HG03521 (cell line): ENCODE measurements around the gene POFUT2.

ENCODE experiments used
- ATAC-seq: cut with Tn5 transposase; IDR thresholded peaks from one replicate; pipeline ENCODE4 v1.9.1; 2021; ENCODE audit warnings: mild to moderate bottlenecking, moderate library complexity; ENCODE audit not compliant: unreplicated experiment

The POFUT2 gene, protein sequence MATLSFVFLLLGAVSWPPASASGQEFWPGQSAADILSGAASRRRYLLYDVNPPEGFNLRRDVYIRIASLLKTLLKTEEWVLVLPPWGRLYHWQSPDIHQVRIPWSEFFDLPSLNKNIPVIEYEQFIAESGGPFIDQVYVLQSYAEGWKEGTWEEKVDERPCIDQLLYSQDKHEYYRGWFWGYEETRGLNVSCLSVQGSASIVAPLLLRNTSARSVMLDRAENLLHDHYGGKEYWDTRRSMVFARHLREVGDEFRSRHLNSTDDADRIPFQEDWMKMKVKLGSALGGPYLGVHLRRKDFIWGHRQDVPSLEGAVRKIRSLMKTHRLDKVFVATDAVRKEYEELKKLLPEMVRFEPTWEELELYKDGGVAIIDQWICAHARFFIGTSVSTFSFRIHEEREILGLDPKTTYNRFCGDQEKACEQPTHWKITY

DNA sequence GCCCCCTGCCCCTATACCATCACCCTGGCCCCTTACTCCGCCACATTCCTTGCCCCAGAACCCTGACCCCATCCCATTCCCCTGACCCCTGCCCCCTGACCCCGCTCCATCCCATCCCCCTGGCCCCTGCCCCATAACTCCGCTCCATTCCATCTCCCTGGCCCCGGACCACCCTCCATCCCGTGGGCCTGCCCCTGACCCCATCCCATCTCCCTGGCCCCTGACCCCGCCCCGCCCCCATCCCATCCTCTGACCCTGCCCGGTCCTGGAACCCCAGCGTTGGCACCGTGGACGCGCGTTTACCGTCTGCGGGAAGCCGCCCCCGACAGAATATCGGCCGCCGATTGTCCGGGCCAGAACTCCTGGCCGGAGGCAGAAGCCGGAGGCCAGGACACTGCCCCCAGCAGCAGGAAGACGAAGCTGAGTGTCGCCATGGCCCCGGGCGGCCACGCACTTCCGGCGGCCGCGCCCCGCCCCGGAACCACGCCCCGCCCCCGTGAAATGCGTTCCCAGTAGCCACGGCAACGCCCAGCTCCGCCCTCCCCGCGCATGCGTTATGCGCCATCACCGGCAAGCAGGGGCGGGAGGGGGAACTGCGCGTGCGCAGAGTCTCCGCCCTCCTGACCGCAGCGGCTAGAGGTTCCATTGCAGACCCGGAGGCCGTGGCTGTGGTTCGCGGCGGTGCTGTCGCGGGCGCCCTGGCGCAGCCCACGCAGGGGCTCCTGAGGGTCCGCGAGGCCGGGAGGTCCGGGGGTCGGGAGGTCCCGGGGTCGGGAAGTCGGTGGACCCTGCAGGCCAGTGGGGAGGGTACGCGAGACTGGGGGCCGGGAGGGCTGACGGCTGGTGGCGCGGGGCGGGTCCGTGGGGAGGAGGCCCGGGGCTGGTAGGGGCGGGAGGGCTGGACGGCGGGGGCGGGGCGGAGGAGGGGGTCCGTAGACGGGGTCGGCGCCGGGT, at the start of gene POFUT2:
Gene POFUT2, minus strand, starts transcription at position 458 of the 954 bp plus-strand sequence. Its CDS starts 24 bp downstream, at position 434.
- ATAC-seq: peak; percentile 91

- ATAC-seq: no peak
These were observed 49.2 kb upstream of the POFUT2 start for GRCh38 chr21:45336870-45337269.

DNA sequence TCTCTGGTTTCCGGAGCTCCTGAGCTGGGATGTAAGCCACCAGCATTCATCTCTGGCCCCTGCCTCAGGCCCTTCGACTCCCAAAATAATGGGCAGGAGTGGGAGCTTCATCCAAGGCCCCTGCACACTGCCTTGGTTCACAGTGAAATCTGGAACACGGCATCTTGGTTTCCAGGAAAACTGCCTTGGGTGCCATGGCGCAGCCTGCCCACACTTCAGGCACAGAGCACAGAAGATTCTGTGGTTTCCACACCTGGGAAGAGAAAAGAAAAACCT, 48.8 kb upstream of the POFUT2 start:
- ATAC-seq: no peak

DNA sequence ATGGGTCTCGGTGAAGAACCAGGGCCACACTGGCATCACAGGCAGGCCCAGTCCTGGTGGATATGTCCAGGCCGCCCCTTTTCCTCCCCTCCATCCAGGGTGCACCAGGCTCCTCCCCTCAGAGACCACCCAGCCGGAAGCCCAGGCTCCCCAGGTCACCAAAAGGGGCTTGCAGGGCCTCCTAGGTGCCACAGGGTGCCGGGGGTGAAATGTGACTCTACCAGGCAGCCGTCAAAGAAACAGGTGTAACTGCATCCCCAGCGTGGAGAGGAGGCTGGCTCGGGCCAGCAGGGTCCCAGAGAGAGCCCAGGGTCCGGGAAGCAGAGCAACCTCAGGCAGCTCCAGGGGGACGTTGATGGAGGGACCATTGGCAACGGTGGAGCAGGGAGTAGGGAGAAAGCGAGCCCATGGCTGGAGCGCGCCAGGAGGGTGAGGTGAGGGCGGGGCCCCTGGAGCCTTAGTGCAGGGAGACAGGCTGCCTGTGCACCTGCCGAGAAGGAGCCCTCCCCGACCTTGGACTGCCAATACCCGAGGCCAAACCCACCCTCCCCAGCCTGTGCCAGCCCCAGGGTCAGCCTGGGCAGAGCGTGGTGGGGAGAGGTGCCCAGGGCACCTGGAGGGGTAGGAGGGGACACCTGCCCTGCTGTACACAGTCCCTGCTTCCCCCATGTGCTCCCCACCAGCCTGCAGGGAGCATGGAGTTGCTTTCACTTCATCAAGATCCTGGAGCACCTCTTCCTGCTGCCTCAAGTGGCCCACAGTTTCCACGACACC, 48.3 kb upstream of the POFUT2 start:
- ATAC-seq: no peak

DNA sequence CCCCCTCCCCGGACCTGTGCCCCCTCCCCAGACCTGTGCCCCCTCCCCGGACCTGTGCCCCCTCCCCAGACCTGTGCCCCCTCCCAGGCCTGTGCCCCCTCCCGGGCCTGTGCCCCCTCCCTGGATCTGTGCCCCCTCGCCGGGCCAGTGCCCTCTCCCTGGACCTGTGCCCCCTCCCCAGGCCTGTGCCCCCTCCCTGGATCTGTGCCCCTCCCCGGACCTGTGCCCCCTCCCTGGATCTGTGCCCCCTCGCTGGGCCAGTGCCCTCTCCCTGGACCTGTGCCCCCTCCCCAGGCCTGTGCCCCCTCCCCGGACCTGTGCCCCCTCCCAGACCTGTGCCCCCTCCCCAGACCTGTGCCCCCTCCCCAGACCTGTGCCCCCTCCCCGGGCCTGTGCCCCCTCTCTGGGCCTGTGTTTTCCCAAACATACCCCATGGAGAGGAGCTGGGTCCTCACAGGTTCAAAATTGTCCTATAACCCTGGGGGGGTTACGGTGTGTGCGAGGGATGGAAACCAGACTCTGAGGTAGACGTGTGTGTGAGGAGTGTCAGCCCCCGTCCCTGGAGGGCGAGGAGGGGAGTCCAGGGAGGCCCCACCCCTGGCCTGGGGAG, 47.6 kb upstream of the POFUT2 start:
- ATAC-seq: no peak

DNA sequence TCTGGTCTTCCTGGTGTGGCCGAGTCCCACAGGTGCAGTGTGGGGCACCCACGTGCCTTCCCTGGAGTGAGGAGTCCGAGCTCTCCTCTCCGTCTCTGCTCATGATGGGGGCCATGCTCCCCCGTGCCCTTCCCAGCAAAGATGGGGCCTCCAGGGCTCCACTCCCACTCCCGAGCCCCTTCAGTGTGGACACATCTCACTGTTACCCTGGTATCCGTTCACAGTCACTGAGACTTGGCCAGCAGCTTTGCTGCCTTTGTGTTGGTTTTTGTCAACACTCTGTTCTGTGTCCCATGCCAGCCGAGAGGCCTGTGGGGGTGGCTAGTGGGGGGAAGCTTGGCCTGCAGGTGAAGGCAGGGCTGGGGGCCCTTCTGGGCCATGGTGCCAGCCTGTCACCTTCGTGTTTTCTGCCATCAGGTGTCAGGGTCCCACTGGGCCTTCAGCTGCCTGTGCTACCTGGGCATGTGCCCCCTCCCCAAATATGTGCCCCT, 46.9 kb upstream of the POFUT2 start:
- ATAC-seq: no peak

DNA sequence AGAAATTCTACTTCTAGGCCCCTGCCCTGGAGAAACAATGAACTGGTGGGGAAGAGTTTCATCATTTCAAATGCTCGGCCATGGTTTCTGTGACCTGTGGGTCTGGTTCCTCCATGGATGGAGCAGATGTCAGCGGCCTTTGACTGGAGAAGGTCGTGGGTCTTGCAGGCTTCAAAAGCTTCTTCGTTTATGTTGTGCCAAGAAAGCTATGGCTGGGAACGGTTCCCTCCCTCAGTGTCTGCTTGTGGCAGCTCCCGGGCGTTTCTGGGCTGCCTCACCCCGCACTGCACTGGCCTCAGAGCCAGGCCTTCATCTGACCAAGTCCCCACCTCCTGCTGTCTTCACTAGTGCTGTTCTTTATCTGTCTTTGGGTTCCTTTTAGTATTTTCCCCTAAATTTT, 46.4 kb upstream of the POFUT2 start:
- ATAC-seq: no peak

- ATAC-seq: no peak
These were observed 46.0 kb upstream of the POFUT2 start for GRCh38 chr21:45333583-45334121.

GRCh38 chr21:45332981-45333582, 45.4 kb upstream of the POFUT2 start:
- ATAC-seq: no peak

DNA sequence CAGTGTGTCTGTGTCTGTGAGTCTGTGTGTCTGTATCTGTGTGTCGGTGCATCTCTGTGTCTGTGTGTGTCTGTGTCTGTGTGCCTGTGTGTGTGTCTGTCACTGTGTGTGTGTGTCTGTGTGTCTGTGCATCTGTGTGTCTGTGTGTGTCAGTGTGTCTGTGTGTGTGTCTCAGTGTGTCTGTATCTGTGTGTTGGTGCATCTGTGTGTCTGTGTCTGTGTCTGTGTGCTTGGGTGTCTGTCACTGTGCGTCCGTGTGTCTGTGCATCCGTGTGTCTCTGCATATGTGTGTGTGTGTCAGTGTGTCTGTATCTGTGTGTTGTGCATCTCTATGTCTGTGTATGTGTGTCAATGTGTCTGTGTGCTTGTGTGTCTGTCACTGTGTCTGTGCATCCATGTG, 44.7 kb upstream of the POFUT2 start:
- no peak for ATAC-seq

- no peak for ATAC-seq
These were observed 43.9 kb upstream of the POFUT2 start for GRCh38 chr21:45331531-45332147.

- no peak for ATAC-seq
These were observed 43.2 kb upstream of the POFUT2 start for GRCh38 chr21:45330851-45331261.

GRCh38 chr21:45330075-45330781, 42.5 kb upstream of the POFUT2 start:
- ATAC-seq: no peak

DNA sequence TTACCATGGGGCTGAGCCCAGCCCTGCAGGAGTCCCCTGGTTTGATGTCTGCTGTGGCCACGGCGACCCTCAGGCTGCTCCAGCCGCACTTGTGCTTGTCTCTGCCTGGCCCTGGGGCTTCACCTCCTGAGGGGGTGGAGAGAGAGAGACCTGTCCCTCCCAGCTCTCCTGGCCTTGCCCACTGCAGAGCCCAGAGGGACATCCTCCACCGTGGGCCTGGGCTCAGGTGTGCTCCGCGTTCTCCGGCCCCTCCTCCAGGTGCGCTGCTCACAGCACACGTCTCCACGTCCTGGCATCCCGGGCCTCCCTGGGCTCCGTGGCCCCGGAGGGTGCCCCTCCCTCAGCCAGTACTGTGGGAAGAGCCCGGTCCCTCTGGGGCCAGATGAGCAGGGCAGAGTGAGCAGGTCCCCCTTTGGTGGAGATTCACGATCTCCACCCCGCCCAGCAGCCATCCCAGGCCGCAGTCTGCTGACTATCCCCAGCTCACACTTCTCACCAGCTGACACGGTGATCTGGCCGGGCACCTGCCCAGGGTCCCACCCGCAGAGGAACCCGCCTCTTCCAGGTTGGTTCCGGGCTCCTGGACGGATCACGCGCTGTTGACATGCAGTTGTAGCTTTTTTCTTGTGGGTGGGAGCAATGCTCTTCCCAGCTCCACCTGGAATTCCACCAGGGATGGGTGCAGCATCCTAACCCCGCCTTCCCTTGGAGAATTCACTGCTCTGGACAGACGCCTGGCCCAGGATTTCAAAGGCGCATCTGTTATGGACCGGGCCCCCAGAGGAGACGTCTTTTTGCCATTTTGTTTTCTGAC, 41.8 kb upstream of the POFUT2 start:
- no peak for ATAC-seq

DNA sequence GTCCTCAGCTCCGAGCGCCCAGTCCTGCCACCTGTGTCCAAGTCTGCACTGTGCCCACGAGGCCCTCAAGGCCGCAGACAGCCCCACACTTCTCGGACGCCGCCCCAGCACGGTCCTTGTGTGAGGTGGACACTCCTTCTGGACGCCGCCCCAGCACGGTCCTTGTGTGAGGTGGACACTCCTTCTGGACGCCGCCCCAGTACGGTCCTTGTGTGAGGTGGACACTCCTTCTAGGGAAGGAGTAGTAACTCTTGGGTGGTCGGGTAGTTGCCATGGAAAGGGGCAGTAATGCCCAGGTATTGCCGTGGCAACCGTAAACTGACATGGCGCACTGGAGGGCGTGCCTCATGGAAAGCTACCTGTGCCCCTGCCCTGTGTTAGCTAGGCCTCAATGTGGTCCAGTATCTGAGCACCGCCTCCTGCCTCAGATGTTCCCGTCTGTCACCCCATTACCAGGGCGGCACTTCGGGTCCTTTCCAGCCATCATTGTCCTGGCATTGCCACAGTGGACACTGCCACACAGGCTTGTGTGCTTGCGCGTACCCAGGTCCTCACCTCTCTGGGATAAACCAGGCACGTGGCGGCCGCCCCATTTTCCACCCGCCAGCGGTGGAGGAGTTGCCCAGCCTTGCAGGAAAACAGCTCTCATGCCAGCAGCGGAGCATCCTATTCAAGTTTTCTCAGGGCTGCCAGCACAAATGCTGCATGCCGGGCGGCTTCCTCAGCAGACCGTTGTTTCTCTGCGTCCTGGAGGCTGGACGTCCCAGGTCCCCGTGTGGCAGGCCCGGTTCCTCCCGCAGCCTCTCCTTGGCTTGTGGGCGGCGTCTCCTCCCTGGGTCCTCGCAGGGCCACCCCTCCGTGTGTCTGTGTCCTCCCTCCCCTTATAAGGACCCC, 40.8 kb upstream of the POFUT2 start:
- ATAC-seq: no peak

- no peak for ATAC-seq
These were observed 39.9 kb upstream of the POFUT2 start for GRCh38 chr21:45327441-45328197.
